Heart left ventricle (tissue), 13 donors: ENCODE measurements around the gene ADGRV1.

Experiments
- CTCF ChIP-seq, 12 donors: fragments of 200-600 bp; sonication (generic) in 4 of 12; IDR thresholded peaks; one replicate each; pipeline versions ENCODE4 v1.5.0 to v1.8.0; 2018 to 2022; ENCODE audit warnings: antibody characterized with exemption in 12 of 12, mild to moderate bottlenecking in 5 of 12
- POLR2A ChIP-seq, 2 donors: fragments of 450-650 bp; IDR thresholded peaks; one replicate each; pipeline ENCODE4 v1.6.1; 2017; ENCODE audit warnings: antibody characterized with exemption in 2 of 2, mild to moderate bottlenecking in 2 of 2, moderate library complexity in 2 of 2
- donor health status: ischemic (EF 13 %, LVEDD 7.1; RV severe dilation, severe dysfunction).
- donor health status: DM: no; HTN: yes; CAD: no.
- donor health status: DM: no; HTN: no; CAD: no.
- donor health status: ischemic (EF 25% LVEDD 6.9; RV normal size, moderate dysfunction).
- donor health status: ischemic (EF 25% LVEDD 5.7; RV mildly dilated, moderate dysfunction).
- donor health status: ischemic (EF 35%, LVEDD 5.7; RV mildly dilated, moderate dysfunction).
- donor health status: nonischemic (EF 11% LVEDD 7.7; RV severe dilation, severe dysfunction).
- donor health status: DM: yes; HTN: yes; CAD: no.
- donor health status: PGD.
- donor health status: ischemic (EF 29% LVEDD 5.4; RV normal size, mild dysfunction).
- donor health status: nonischemic (EF 23%, LVEDD 6.1; RV moderate dilation, normal function).

GRCh38 chr5:90962481-90962880 is 403.9 kb downstream of the ADGRV1 start:
- TF ChIP-seq POLR2A (IDR thresholded peaks at IDR 0.05) (no peak), CTCF (IDR thresholded peaks at IDR 0.05) (no peak)
